ENCODE data around the gene CC2D1A. TPM values are rescaled to one million over a fixed set of nuclear protein-coding genes. Genes with fewer than 3 reads are reported as not detected.

Gene CC2D1A
- total and polyA plus RNA-seq, 4 donors, result 7.4 to 12.0 (median 9.9) TPM

- no peaks in the 10 kb centered on the region for H3K9me3 ChIP-seq (ENCODE audit: control insufficient read depth in 4 of 4, low read length in 3 of 4)
- TF ChIP-seq HNF4G (IDR thresholded peaks at IDR 0.05), result no peak
- TF ChIP-seq CTCF (IDR thresholded peaks at IDR 0.05; ENCODE audit: low read depth, low read length, missing input control), result no peak
- TF ChIP-seq SP1 (IDR thresholded peaks at IDR 0.05), result no peak
- TF ChIP-seq GABPA (IDR thresholded peaks at IDR 0.05 in 1 of 2, conservative IDR thresholded peaks at IDR 0.05 in 1 of 2), result no peak
- no peak for TF ChIP-seq HNF4A (conservative IDR thresholded peaks at IDR 0.05)
- no peak for TF ChIP-seq YY1 (IDR thresholded peaks at IDR 0.05)
- no peak for TF ChIP-seq FOXA2 (IDR thresholded peaks at IDR 0.05)
- no peak for TF ChIP-seq REST (IDR thresholded peaks at IDR 0.05)
- no peak for TF ChIP-seq JUND (IDR thresholded peaks at IDR 0.05)
- TF ChIP-seq MAX (IDR thresholded peaks at IDR 0.05), result no peak
- TF ChIP-seq TAF1 (conservative IDR thresholded peaks at IDR 0.05), result no peak
- TF ChIP-seq RXRA (IDR thresholded peaks at IDR 0.05), result no peak
- TF ChIP-seq EGR1 (IDR thresholded peaks at IDR 0.05; ENCODE audit: low read depth in 2 of 2), result no peak
- no peak for TF ChIP-seq RAD21 (IDR thresholded peaks at IDR 0.05)
- no peak for TF ChIP-seq ATF3 (IDR thresholded peaks at IDR 0.05)
- TF ChIP-seq ZBTB33 (IDR thresholded peaks at IDR 0.05), result no peak
- TF ChIP-seq FOXA1 (IDR thresholded peaks at IDR 0.05), result no peak
- 88% methylated on average over 5 of the region's 5 CpGs for WGBS
- H3K4me1 ChIP-seq (ENCODE audit: control insufficient read depth in 4 of 4, insufficient read depth in 4 of 4, low read length in 3 of 4), result peaks cover 0 to 10% (median 2%) of the 10 kb centered on the region in 4 donors
- DNase-seq (ENCODE audit: low spot score), result no peak
- H3K9ac ChIP-seq (ENCODE audit: low read depth in 1 of 2, low read length in 2 of 2), result no peak overlapping the region
- H3K27me3 ChIP-seq (ENCODE audit: control insufficient read depth in 4 of 4, insufficient read depth in 4 of 4, low read length in 3 of 4), result no peaks in the 10 kb centered on the region
- no peak overlapping the region for H3K4me3 ChIP-seq (ENCODE audit: low read depth in 1 of 3, low read length in 3 of 3)
- H3K36me3 ChIP-seq (ENCODE audit: control insufficient read depth in 4 of 4, insufficient read depth in 3 of 4, low read depth in 1 of 4, low read length in 3 of 4), result no peaks in the 10 kb centered on the region
- H3K27ac ChIP-seq (ENCODE audit: low read depth in 1 of 2, low read length in 2 of 2), result no peak overlapping the region
Measured at GRCh38 chr19:13882419-13882795, 23.6 kb upstream of the CC2D1A start.

GRCh38 chr19:13882836-13883235 is 23.2 kb upstream of the CC2D1A start:
- no peaks in the 10 kb centered on the region for H3K27me3 ChIP-seq (ENCODE audit: control insufficient read depth in 4 of 4, insufficient read depth in 4 of 4, low read length in 3 of 4)
- DNase-seq (ENCODE audit: low spot score), result no peak
- H3K9ac ChIP-seq (ENCODE audit: low read depth in 1 of 2, low read length in 2 of 2), result no peak overlapping the region
- 95% methylated on average over 12 of the region's 12 CpGs for WGBS
- no peak overlapping the region for H3K27ac ChIP-seq (ENCODE audit: low read depth in 1 of 2, low read length in 2 of 2)
- no peaks in the 10 kb centered on the region for H3K9me3 ChIP-seq (ENCODE audit: control insufficient read depth in 4 of 4, low read length in 3 of 4)
- no peaks in the 10 kb centered on the region for H3K36me3 ChIP-seq (ENCODE audit: control insufficient read depth in 4 of 4, insufficient read depth in 3 of 4, low read depth in 1 of 4, low read length in 3 of 4)
- no peak overlapping the region for H3K4me3 ChIP-seq (ENCODE audit: low read depth in 1 of 3, low read length in 3 of 3)
- peaks cover 0 to 10% (median 2%) of the 10 kb centered on the region in 4 donors for H3K4me1 ChIP-seq (ENCODE audit: control insufficient read depth in 4 of 4, insufficient read depth in 4 of 4, low read length in 3 of 4)
- no peak for TF ChIP-seq HNF4G (IDR thresholded peaks at IDR 0.05)
- TF ChIP-seq MAX (IDR thresholded peaks at IDR 0.05), result no peak
- TF ChIP-seq EGR1 (IDR thresholded peaks at IDR 0.05; ENCODE audit: low read depth in 2 of 2), result no peak
- TF ChIP-seq RAD21 (IDR thresholded peaks at IDR 0.05), result no peak
- TF ChIP-seq CTCF (IDR thresholded peaks at IDR 0.05; ENCODE audit: low read depth, low read length, missing input control), result no peak
- no peak for TF ChIP-seq NR2F2 (IDR thresholded peaks at IDR 0.05)
- no peak for TF ChIP-seq ZBTB33 (IDR thresholded peaks at IDR 0.05)
- no peak for TF ChIP-seq HNF4A (conservative IDR thresholded peaks at IDR 0.05)
- no peak for TF ChIP-seq FOXA1 (IDR thresholded peaks at IDR 0.05)
- TF ChIP-seq TAF1 (conservative IDR thresholded peaks at IDR 0.05), result no peak
- TF ChIP-seq JUND (IDR thresholded peaks at IDR 0.05), result no peak
- no peak for TF ChIP-seq ATF3 (IDR thresholded peaks at IDR 0.05)
- TF ChIP-seq FOXA2 (IDR thresholded peaks at IDR 0.05), result no peak

Data from liver (tissue), 9 donors.